Right lobe of liver (tissue), 4 donors: ENCODE results near the gene SURF4.

Source experiments
- CTCF ChIP-seq, 4 donors: fragments of 200-600 bp in 3 of 4; fragments of 450-650 bp in 1 of 4; IDR thresholded peaks; one replicate each; pipeline versions ENCODE4 v1.5.1 to v1.8.0; 2016 to 2022; ENCODE audit warnings: antibody characterized with exemption in 4 of 4, mild to moderate bottlenecking in 2 of 4
- POLR2A ChIP-seq: fragments of 450-650 bp; IDR thresholded peaks from one replicate; pipeline ENCODE4 v1.6.1; 2017; ENCODE audit warnings: antibody characterized with exemption, mild to moderate bottlenecking
- donor health status: DM: no; HTN: no; CAD: no.
- donor health status: DM: no; HTN: no; CAD: no.
- donor health status: DM: no; HTN: yes; CAD: no.

GRCh38 chr9:133396952-133397351 lies 21.1 kb upstream of the SURF4 start:
- no peak for TF ChIP-seq POLR2A
- TF ChIP-seq CTCF (IDR thresholded peaks at IDR 0.05) = peak in 2 of 4 donors; percentile 19 to 20
